H9 (cell line): ENCODE measurements around the gene CCR4. TPM values are rescaled to one million over a fixed set of nuclear protein-coding genes. Genes with fewer than 3 reads are reported as not detected.
"Not testable (repeated sequence)": the region's sequence is repeated elsewhere in the genome, so short reads cannot be mapped to it uniquely, and the experiment has no call there.

Experiments used
- DNase-seq: peaks from one replicate; pipeline ENCODE4 v3.0.0-alpha.2; 2017
- H2AFZ ChIP-seq: one replicate; pipeline ENCODE4 v1.6.1; 2013; ENCODE audit warnings: mild to moderate bottlenecking, low read length, control low read depth, moderate library complexity
- H2AK5ac ChIP-seq: 2 replicates; pipeline ENCODE4 v1.6.1; 2013; ENCODE audit warnings: low read length, control low read depth, mixed read lengths; ENCODE audit not compliant: insufficient read length
- H2BK120ac ChIP-seq: one replicate; pipeline ENCODE4 v1.6.1; 2013; ENCODE audit warnings: low read depth, mild to moderate bottlenecking, low read length, control low read depth, inconsistent platforms; ENCODE audit not compliant: poor library complexity, severe bottlenecking
- H2BK12ac ChIP-seq: 2 replicates; pipeline ENCODE4 v1.6.1; 2013; ENCODE audit warnings: low read length, control low read depth, mixed read lengths, low read depth; ENCODE audit not compliant: insufficient read length
- H2BK15ac ChIP-seq: 2 replicates; pipeline ENCODE4 v1.6.1; 2013; ENCODE audit warnings: low read depth, low read length, control low read depth
- H2BK20ac ChIP-seq: one replicate; pipeline ENCODE4 v1.6.1; 2013; ENCODE audit warnings: low read depth, mild to moderate bottlenecking, low read length, control low read depth, inconsistent platforms; ENCODE audit not compliant: poor library complexity, severe bottlenecking
- H2BK5ac ChIP-seq: 2 replicates; pipeline ENCODE4 v1.6.1; 2013; ENCODE audit warnings: low read length, control low read depth, mixed read lengths; ENCODE audit not compliant: insufficient read length
- H3K14ac ChIP-seq: 2 replicates; pipeline ENCODE4 v1.6.1; 2013; ENCODE audit warnings: low read length, control low read depth; ENCODE audit not compliant: insufficient read depth
- H3K18ac ChIP-seq: 2 replicates; pipeline ENCODE4 v1.6.1; 2013; ENCODE audit warnings: low read depth, mild to moderate bottlenecking, mixed read lengths, low read length, control low read depth; ENCODE audit not compliant: insufficient read length
- H3K23ac ChIP-seq: 2 replicates; pipeline ENCODE4 v1.6.1; 2013; ENCODE audit warnings: low read length, control low read depth, mixed read lengths, low read depth; ENCODE audit not compliant: insufficient read length
- H3K23me2 ChIP-seq: 2 replicates; pipeline ENCODE4 v1.6.1; 2013; ENCODE audit warnings: low read depth, mild to moderate bottlenecking, mixed read lengths, low read length, control low read depth; ENCODE audit not compliant: insufficient read length, poor library complexity, severe bottlenecking
- H3K27ac ChIP-seq: 2 replicates; pipeline ENCODE4 v1.5.1; 2013; ENCODE audit warnings: low read length, control low read depth, mixed read lengths, low read depth; ENCODE audit not compliant: insufficient read length
- H3K27me3 ChIP-seq: 2 replicates; pipeline ENCODE4 v1.6.1; 2013; ENCODE audit warnings: low read length, control low read depth, inconsistent platforms; ENCODE audit not compliant: insufficient read depth
- H3K4ac ChIP-seq: 2 replicates; pipeline ENCODE4 v1.6.1; 2013; ENCODE audit warnings: low read depth, mild to moderate bottlenecking, control low read depth, inconsistent platforms, low read length, moderate library complexity
- H3K4me1 ChIP-seq: 2 replicates; pipeline ENCODE4 v1.6.1; 2013; ENCODE audit warnings: low read length, control low read depth, inconsistent platforms; ENCODE audit not compliant: insufficient read depth
- H3K4me2 ChIP-seq: 2 replicates; pipeline ENCODE4 v1.6.1; 2013; ENCODE audit warnings: low read length, control low read depth, mixed read lengths; ENCODE audit not compliant: insufficient read length, insufficient read depth
- H3K56ac ChIP-seq: 2 replicates; pipeline ENCODE4 v1.6.1; 2013; ENCODE audit warnings: low read depth, mild to moderate bottlenecking, mixed read lengths, low read length, control low read depth; ENCODE audit not compliant: insufficient read length
- H3K79me1 ChIP-seq: 2 replicates; pipeline ENCODE4 v1.6.1; 2013; ENCODE audit warnings: low read depth, mild to moderate bottlenecking, moderate library complexity, low read length, control low read depth, inconsistent platforms; ENCODE audit not compliant: insufficient read depth, poor library complexity, severe bottlenecking
- H3K79me2 ChIP-seq: 2 replicates; pipeline ENCODE4 v1.6.1; 2013; ENCODE audit warnings: low read length, control low read depth, inconsistent platforms; ENCODE audit not compliant: insufficient read depth
- H3K9ac ChIP-seq: 2 replicates; pipeline ENCODE4 v1.6.1; 2013; ENCODE audit warnings: low read length, control low read depth, mixed read lengths; ENCODE audit not compliant: insufficient read length; ENCODE audit errors: extremely low read depth
- H3K9me3 ChIP-seq: one replicate; pipeline ENCODE4 v1.6.1; 2013; ENCODE audit warnings: low read depth, low read length, inconsistent platforms; ENCODE audit not compliant: control insufficient read depth
- H3T11ph ChIP-seq: one replicate; pipeline ENCODE4 v1.6.1; 2013; ENCODE audit warnings: mild to moderate bottlenecking, low read length, control low read depth, inconsistent platforms
- H4K20me1 ChIP-seq: one replicate; pipeline ENCODE4 v1.6.1; 2013; ENCODE audit not compliant: control insufficient read depth, insufficient read length, insufficient read depth
- H4K5ac ChIP-seq: 2 replicates; pipeline ENCODE4 v1.6.1; 2013; ENCODE audit warnings: low read depth, mild to moderate bottlenecking, mixed read lengths, low read length, control low read depth; ENCODE audit not compliant: insufficient read length
- H4K8ac ChIP-seq: replicated peaks from 2 replicates; pipeline ENCODE4 v1.6.1; 2013; ENCODE audit warnings: low read length, control low read depth, mixed read lengths, low read depth; ENCODE audit not compliant: insufficient read length
- H4K91ac ChIP-seq: 2 replicates; pipeline ENCODE4 v1.6.1; 2013; ENCODE audit warnings: low read depth, mild to moderate bottlenecking, moderate library complexity, mixed read lengths, low read length, control low read depth; ENCODE audit not compliant: insufficient read length
- H3K27ac Mint-ChIP-seq, 3 experiments: 2 replicates in 2 of 3; 3 replicates in 1 of 3; pipeline ENCODE4 v1.8.0; 2020 to 2021; ENCODE audit warnings: mixed read lengths in 3 of 3, mild to moderate bottlenecking in 1 of 3, moderate library complexity in 1 of 3
- H3K27me3 Mint-ChIP-seq: 2 replicates; pipeline ENCODE4 v1.8.0; 2021; ENCODE audit warnings: low read depth, mild to moderate bottlenecking, moderate library complexity, mixed read lengths
- H3K36me3 Mint-ChIP-seq, 3 experiments: 2 replicates in 2 of 3; 3 replicates in 1 of 3; pipeline ENCODE4 v1.8.0; 2020 to 2021; ENCODE audit warnings: low read depth in 3 of 3, mixed read lengths in 3 of 3; ENCODE audit not compliant: insufficient read depth in 1 of 3
- H3K4me1 Mint-ChIP-seq, 2 experiments: 2 replicates each; pipeline ENCODE4 v1.8.0; 2020; ENCODE audit warnings: mixed read lengths in 2 of 2
- H3K4me3 Mint-ChIP-seq, 2 experiments: 2 replicates in 1 of 2; 3 replicates in 1 of 2; pipeline ENCODE4 v1.8.0; 2020 to 2021; ENCODE audit warnings: mild to moderate bottlenecking in 2 of 2, mixed read lengths in 2 of 2, moderate library complexity in 1 of 2
- H3K9me3 Mint-ChIP-seq, 2 experiments: 2 replicates in 1 of 2; 3 replicates in 1 of 2; pipeline ENCODE4 v1.8.0; 2020; ENCODE audit warnings: mild to moderate bottlenecking in 2 of 2, mixed read lengths in 2 of 2, moderate library complexity in 1 of 2
- WGBS: extraction: QIAGEN DNeasy Blood & Tissue Kit; methylation state at CpG from one replicate; pipeline ENCODE4 v1.1.7; 2013; ENCODE audit warnings: missing lambda C conversion rate, low lambda C conversion rate, mixed read lengths; ENCODE audit not compliant: insufficient read length; ENCODE audit errors: extremely low coverage; 5-methylcytosine and 5-hydroxymethylcytosine counted together
- total RNA-seq: library from RNA; stranded (reverse); gene quantifications from 2 replicates; pipeline ENCODE4 v1.2.1, GENCODE V29; 2021
- TF ChIP-seq, protein P1 (sequence below): fragments of 200-600 bp; sonication (generic); conservative IDR thresholded peaks from 3 replicates; pipeline ENCODE4 v1.8.0; 2021; ENCODE audit warnings: antibody characterized with exemption, mild to moderate bottlenecking

The CCR4 gene
- total RNA-seq, 1 experiment from 2014 or later = 0.07 TPM

DNA sequence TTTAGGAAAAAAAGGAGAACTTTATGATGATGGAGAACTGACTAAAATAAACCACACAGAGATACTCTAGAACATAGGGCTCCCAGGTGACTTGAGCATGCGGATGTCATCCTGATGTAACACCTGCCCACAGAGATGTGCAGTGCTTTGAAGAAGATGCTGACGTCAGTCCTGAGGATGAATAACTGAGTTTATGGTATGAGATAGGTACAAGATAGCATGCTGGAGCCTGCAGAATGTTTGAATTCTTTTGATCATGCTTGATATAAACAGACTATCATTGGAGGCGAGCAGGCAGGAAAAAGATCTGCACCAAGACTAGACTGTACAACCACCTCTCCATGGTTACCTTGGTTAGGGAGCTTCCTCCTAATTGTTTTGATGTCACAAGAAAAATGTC lies 12.4 kb downstream of the CCR4 start:
- no peaks in the 10 kb centered on the region for H3K79me1 ChIP-seq
- no peaks in the 10 kb centered on the region for H4K20me1 ChIP-seq
- H2BK15ac ChIP-seq = no peak overlapping the region
- no peak overlapping the region for H3K14ac ChIP-seq
- no peak overlapping the region for H2BK120ac ChIP-seq
- H2BK5ac ChIP-seq = no peak overlapping the region
- H3K4ac ChIP-seq = no peak overlapping the region
- H3K27ac Mint-ChIP-seq = no peak overlapping the region
- WGBS = no CpG with 5 or more reads among the region's 3 CpGs
- H2AFZ ChIP-seq = no peak overlapping the region
- H3K18ac ChIP-seq = no peak overlapping the region
- 0 out of 2 replicates have a peak, but pooled peaks cover 2% of the 10 kb centered on the region for H3K4me1 ChIP-seq
- no peak overlapping the region for H3K4me2 ChIP-seq
- H3K56ac ChIP-seq = no peak overlapping the region
- H3K27me3 ChIP-seq = no peaks in the 10 kb centered on the region
- no peak overlapping the region for H4K5ac ChIP-seq
- peaks cover 23 to 30% of the 10 kb centered on the region in 2 experiments for H3K9me3 Mint-ChIP-seq
- H2AK5ac ChIP-seq = no peak overlapping the region
- TF ChIP-seq, protein P1, sequence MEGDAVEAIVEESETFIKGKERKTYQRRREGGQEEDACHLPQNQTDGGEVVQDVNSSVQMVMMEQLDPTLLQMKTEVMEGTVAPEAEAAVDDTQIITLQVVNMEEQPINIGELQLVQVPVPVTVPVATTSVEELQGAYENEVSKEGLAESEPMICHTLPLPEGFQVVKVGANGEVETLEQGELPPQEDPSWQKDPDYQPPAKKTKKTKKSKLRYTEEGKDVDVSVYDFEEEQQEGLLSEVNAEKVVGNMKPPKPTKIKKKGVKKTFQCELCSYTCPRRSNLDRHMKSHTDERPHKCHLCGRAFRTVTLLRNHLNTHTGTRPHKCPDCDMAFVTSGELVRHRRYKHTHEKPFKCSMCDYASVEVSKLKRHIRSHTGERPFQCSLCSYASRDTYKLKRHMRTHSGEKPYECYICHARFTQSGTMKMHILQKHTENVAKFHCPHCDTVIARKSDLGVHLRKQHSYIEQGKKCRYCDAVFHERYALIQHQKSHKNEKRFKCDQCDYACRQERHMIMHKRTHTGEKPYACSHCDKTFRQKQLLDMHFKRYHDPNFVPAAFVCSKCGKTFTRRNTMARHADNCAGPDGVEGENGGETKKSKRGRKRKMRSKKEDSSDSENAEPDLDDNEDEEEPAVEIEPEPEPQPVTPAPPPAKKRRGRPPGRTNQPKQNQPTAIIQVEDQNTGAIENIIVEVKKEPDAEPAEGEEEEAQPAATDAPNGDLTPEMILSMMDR = no peak
- H3K9me3 ChIP-seq = peaks cover 14% of the 10 kb centered on the region
- no peak overlapping the region for H3K9ac ChIP-seq
- H2BK20ac ChIP-seq = no peak overlapping the region
- no peaks in the 10 kb centered on the region for H3K23me2 ChIP-seq
- no peak overlapping the region for H4K8ac ChIP-seq
- H3T11ph ChIP-seq = no peak overlapping the region
- peaks cover 11 to 23% (median 17%) of the 10 kb centered on the region in 3 experiments for H3K36me3 Mint-ChIP-seq
- no peak overlapping the region for H3K4me3 Mint-ChIP-seq
- no peak for DNase-seq
- no peak overlapping the region for H4K91ac ChIP-seq
- H3K27me3 Mint-ChIP-seq = peaks cover 6% of the 10 kb centered on the region; the same call in 1 of the 2 replicates
- H2BK12ac ChIP-seq = no peak overlapping the region
- H3K4me1 Mint-ChIP-seq = peaks cover 11 to 12% of the 10 kb centered on the region in 2 experiments
- H3K27ac ChIP-seq = no peak overlapping the region
- H3K23ac ChIP-seq = no peak overlapping the region
- H3K79me2 ChIP-seq = no peaks in the 10 kb centered on the region

DNA sequence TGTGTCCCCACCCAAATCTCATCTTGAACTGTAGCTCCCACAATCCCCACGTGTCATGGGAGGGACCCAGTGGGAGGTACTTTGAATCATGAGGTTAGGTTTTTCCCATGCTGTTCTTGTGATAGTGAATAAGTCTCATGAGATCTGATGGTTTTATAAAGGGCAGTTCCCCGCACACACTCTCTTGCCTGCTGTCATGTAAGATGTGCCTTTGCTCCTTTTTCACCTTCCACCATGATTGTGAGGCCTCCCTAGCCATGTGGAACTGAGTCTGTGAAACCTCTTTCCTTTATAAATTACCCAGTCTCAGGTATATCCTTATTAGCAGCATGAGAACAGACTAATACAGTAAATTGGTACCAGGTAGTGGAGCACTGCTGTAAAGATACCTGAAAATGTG lies 13.3 kb downstream of the CCR4 start:
- Mint-ChIP-seq H3K36me3 (peaks cover 11 to 23% (median 17%) of the 10 kb centered on the region in 3 experiments), H3K9me3 (peaks cover 23 to 30% of the 10 kb centered on the region in 2 experiments)
- not testable (repeated sequence) for H3K27ac Mint-ChIP-seq, H2BK20ac ChIP-seq, H3K56ac ChIP-seq, H2AK5ac ChIP-seq, H4K5ac ChIP-seq, H3K4me1 ChIP-seq, H2BK5ac ChIP-seq, DNase-seq, H3K79me1 ChIP-seq, H2BK120ac ChIP-seq, H3K79me2 ChIP-seq, H2BK15ac ChIP-seq, H3K9ac ChIP-seq, H4K8ac ChIP-seq, H3K14ac ChIP-seq, H3T11ph ChIP-seq, H2AFZ ChIP-seq, H3K23me2 ChIP-seq, H3K27me3 ChIP-seq, H3K27me3 Mint-ChIP-seq, H2BK12ac ChIP-seq, H4K91ac ChIP-seq, H3K4me2 ChIP-seq, H4K20me1 ChIP-seq, H3K18ac ChIP-seq, H3K27ac ChIP-seq, H3K4me1 Mint-ChIP-seq, H3K23ac ChIP-seq, H3K4ac ChIP-seq, H3K4me3 Mint-ChIP-seq
- H3K9me3 ChIP-seq = peaks cover 14% of the 10 kb centered on the region
- no CpG with 5 or more reads among the region's 2 CpGs for WGBS
